IPS-20b (cell line): ENCODE measurements around the gene UNCX.

Experiments used
- H3K27ac ChIP-seq: one replicate; pipeline ENCODE4 v1.5.1; 2013; ENCODE audit warnings: low read length
- H3K27me3 ChIP-seq: 2 replicates; pipeline ENCODE4 v1.6.1; 2013; ENCODE audit warnings: mild to moderate bottlenecking, low read length, inconsistent platforms; ENCODE audit not compliant: insufficient read depth
- H3K36me3 ChIP-seq: 2 replicates; pipeline ENCODE4 v1.6.1; 2013; ENCODE audit warnings: low read depth, mild to moderate bottlenecking, inconsistent platforms, low read length, moderate library complexity; ENCODE audit not compliant: insufficient read depth
- H3K4me1 ChIP-seq: 2 replicates; pipeline ENCODE4 v1.6.1; 2013; ENCODE audit warnings: mild to moderate bottlenecking, control low read depth, inconsistent platforms, low read length, moderate library complexity; ENCODE audit not compliant: insufficient read depth
- H3K4me3 ChIP-seq: 2 replicates; pipeline ENCODE4 v1.5.1; 2013; ENCODE audit warnings: mild to moderate bottlenecking, low read length, inconsistent platforms
- H3K9ac ChIP-seq: 2 replicates; pipeline ENCODE4 v1.6.1; 2013; ENCODE audit warnings: low read depth, mild to moderate bottlenecking, inconsistent platforms, low read length, moderate library complexity
- H3K9me3 ChIP-seq: 2 replicates; pipeline ENCODE4 v1.6.1; 2013; ENCODE audit warnings: mild to moderate bottlenecking, low read depth, low read length, inconsistent platforms; ENCODE audit not compliant: insufficient read depth

The UNCX gene

GRCh38 chr7:1235501-1236131 lies 2.9 kb downstream of the UNCX start:
- Histone ChIP-seq H3K4me1 (peaks cover 7% of the 10 kb centered on the region; the same call in 1 of the 2 replicates), H3K9me3 (no peaks in the 10 kb centered on the region; the same call in 1 of the 2 replicates), H3K9ac (no peak overlapping the region), H3K27ac (no peak overlapping the region), H3K27me3 (peaks cover 98% of the 10 kb centered on the region), H3K4me3 (no peak overlapping the region), H3K36me3 (no peaks in the 10 kb centered on the region)

- Histone ChIP-seq H3K9ac (no peak overlapping the region), H3K4me3 (no peak overlapping the region), H3K36me3 (no peaks in the 10 kb centered on the region), H3K27me3 (peaks cover 98% of the 10 kb centered on the region), H3K9me3 (no peaks in the 10 kb centered on the region; the same call in 1 of the 2 replicates), H3K27ac (no peak overlapping the region), H3K4me1 (peaks cover 7% of the 10 kb centered on the region; the same call in 1 of the 2 replicates)
These were observed 3.5 kb downstream of the UNCX start for GRCh38 chr7:1236132-1236661.

- Histone ChIP-seq H3K36me3 (no peaks in the 10 kb centered on the region), H3K27ac (no peak overlapping the region), H3K27me3 (peaks cover 98% of the 10 kb centered on the region), H3K4me3 (no peak overlapping the region), H3K9me3 (no peaks in the 10 kb centered on the region; the same call in 1 of the 2 replicates), H3K4me1 (peaks cover 7% of the 10 kb centered on the region; the same call in 1 of the 2 replicates), H3K9ac (no peak overlapping the region)
These were observed 4.4 kb downstream of the UNCX start for GRCh38 chr7:1236831-1237701.

- no peaks in the 10 kb centered on the region for H3K36me3 ChIP-seq
- H3K27me3 ChIP-seq, result peaks cover 98% of the 10 kb centered on the region
- H3K4me3 ChIP-seq, result no peak overlapping the region
- H3K9ac ChIP-seq, result no peak overlapping the region
- no peak overlapping the region for H3K27ac ChIP-seq
- H3K9me3 ChIP-seq, result no peaks in the 10 kb centered on the region
- peaks cover 7% of the 10 kb centered on the region; the same call in 1 of the 2 replicates for H3K4me1 ChIP-seq
These were observed 5.1 kb downstream of the UNCX start for GRCh38 chr7:1237704-1238255.

DNA sequence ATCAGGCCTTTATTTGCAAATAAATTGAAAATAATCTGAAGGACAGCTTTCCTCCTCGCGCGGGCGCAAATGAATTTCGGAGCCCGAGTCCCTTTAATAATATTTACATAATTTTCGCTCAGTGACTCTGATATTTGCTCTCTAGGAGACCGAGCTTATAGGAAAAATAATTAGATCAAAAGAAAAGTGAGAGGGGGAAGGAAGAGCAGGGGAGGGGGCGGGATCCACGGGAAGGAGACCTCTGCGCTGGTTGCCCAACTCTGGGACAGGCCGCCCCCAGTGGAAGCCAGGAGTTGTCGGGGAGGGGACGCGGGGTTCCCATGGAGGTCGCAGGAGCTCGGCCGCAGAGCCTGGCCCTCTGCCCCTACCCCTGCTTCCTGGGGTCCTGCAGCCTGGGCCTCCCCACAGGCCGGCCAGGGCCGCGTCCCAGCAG lies 5.8 kb downstream of the UNCX start:
- Histone ChIP-seq H3K9me3 (no peaks in the 10 kb centered on the region; the same call in 1 of the 2 replicates), H3K27ac (no peak overlapping the region), H3K27me3 (peaks cover 99% of the 10 kb centered on the region), H3K4me3 (no peak overlapping the region), H3K9ac (no peak overlapping the region), H3K4me1 (peaks cover 7% of the 10 kb centered on the region; the same call in 1 of the 2 replicates), H3K36me3 (no peaks in the 10 kb centered on the region)

DNA sequence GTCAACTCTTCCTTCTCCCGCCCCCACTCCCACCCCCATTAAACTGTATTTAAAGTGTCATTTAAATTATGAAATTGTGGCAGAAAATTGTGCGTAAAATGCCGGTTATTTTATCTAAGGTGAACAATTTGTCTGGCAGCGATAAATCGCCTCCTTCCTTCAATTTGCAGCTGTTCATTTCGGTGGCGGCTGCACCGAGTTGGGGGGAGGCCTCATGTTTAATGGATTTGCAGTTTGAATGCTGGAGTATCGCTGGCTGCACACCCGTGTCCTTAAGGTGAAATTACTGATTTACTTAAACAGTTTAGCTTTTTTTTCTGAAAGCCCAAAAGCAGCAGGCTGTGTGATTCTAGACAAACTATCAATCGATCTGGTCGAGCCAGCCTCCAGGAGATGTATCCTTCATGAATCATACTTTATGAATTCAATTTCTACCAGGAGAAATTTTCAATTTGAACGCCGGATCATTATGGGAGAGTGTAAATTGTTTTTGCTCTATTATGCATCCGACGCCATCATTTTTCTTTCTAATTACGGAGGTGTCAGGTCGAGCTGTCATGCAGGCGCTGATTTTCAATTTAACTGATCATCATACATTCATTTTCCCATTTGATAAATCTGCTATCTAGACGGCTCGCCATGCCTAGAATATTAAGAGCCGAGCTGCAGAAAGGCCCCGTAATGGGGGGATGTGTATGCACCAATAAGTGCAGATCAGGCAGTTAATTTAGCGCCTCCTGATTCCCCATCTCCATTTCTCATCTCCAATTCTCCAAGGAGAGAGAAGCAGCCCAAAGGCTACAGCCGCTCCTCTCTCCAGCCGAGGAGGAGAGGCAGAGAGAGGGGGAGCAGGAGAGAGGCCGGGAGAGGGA lies 6.5 kb downstream of the UNCX start:
- Histone ChIP-seq H3K9ac (no peak overlapping the region), H3K4me3 (no peak overlapping the region), H3K27me3 (peaks cover 99% of the 10 kb centered on the region), H3K4me1 (peaks cover 4% of the 10 kb centered on the region; the same call in 1 of the 2 replicates), H3K27ac (no peak overlapping the region), H3K9me3 (no peaks in the 10 kb centered on the region; the same call in 1 of the 2 replicates), H3K36me3 (no peaks in the 10 kb centered on the region)

- no peaks in the 10 kb centered on the region; the same call in 1 of the 2 replicates for H3K4me1 ChIP-seq
- H3K36me3 ChIP-seq, result no peaks in the 10 kb centered on the region
- no peaks in the 10 kb centered on the region; the same call in 1 of the 2 replicates for H3K9me3 ChIP-seq
- no peak overlapping the region for H3K4me3 ChIP-seq
- peaks cover 99% of the 10 kb centered on the region for H3K27me3 ChIP-seq
- no peak overlapping the region for H3K9ac ChIP-seq
- H3K27ac ChIP-seq, result no peak overlapping the region
These were observed 7.3 kb downstream of the UNCX start for GRCh38 chr7:1239803-1240516.

DNA sequence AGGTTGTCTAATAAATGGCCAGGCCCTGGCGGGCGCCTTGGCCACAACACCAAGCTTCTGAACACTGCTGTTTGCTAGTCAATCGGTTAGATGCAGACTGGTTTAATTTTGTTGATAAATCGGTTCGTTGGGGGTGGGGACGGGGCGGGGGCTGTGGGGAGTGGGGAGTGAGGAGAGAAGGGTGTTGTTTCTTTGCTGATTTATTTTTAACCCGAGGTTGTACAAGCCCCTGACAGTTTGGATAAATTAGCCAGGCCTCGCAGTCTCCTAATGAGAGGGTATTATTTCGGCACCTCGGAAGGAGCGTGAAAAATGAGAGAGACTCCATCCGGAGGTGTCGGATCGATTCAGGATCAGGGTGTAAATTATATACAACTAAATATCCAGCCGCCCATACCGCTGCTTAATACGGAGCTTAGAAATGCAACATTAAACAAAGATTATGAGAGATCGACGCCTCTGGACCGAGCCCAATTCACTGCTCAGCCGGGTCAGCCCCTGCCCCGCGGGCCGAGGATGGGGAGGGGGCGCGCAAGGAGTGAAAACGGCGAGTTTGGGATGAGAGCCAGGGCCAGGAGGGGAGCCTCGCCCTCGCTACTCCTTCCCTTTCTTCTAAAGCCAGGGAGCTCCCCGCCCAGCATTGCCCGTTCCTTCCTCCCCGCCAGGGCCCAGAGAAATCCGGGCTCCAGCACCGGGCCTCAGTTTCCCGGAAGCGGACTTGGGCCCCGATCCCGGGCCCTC lies 8.0 kb downstream of the UNCX start:
- Histone ChIP-seq H3K4me3 (no peak overlapping the region), H3K36me3 (no peaks in the 10 kb centered on the region), H3K27ac (no peak overlapping the region), H3K27me3 (peaks cover 99% of the 10 kb centered on the region), H3K9ac (no peak overlapping the region), H3K4me1 (no peaks in the 10 kb centered on the region), H3K9me3 (no peaks in the 10 kb centered on the region; the same call in 1 of the 2 replicates)

- no peaks in the 10 kb centered on the region; the same call in 1 of the 2 replicates for H3K9me3 ChIP-seq
- no peaks in the 10 kb centered on the region for H3K4me1 ChIP-seq
- H3K9ac ChIP-seq, result no peak overlapping the region
- peaks cover 99% of the 10 kb centered on the region for H3K27me3 ChIP-seq
- no peak overlapping the region for H3K4me3 ChIP-seq
- no peaks in the 10 kb centered on the region for H3K36me3 ChIP-seq
- H3K27ac ChIP-seq, result no peak overlapping the region
These were observed 8.6 kb downstream of the UNCX start for GRCh38 chr7:1241258-1241602.

GRCh38 chr7:1241603-1242255 lies 9.1 kb downstream of the UNCX start:
- H3K27ac ChIP-seq, result no peak overlapping the region
- no peaks in the 10 kb centered on the region for H3K4me1 ChIP-seq
- peaks cover 100% of the 10 kb centered on the region for H3K27me3 ChIP-seq

More at GRCh38 chr7:1241603-1242255, 9.1 kb downstream of the UNCX start:
- H3K9me3 ChIP-seq, result no peaks in the 10 kb centered on the region; the same call in 1 of the 2 replicates
- no peak overlapping the region for H3K4me3 ChIP-seq
- no peaks in the 10 kb centered on the region for H3K36me3 ChIP-seq
- no peak overlapping the region for H3K9ac ChIP-seq
